NCI-H82 (cell line): Measurements from ENCODE around the gene MAGI2.
"Not testable (repeated sequence)": the region's sequence is repeated elsewhere in the genome, so short reads cannot be mapped to it uniquely, and the experiment has no call there.

ENCODE experiments used
- DNase-seq: peaks from one replicate; lab custom pipeline; 2025; lab: John Stamatoyannopoulos, UW

Gene MAGI2

GRCh38 chr7:78346827-78347226 is 1106.6 kb downstream of the MAGI2 start:
- DNase-seq = no peak

DNA sequence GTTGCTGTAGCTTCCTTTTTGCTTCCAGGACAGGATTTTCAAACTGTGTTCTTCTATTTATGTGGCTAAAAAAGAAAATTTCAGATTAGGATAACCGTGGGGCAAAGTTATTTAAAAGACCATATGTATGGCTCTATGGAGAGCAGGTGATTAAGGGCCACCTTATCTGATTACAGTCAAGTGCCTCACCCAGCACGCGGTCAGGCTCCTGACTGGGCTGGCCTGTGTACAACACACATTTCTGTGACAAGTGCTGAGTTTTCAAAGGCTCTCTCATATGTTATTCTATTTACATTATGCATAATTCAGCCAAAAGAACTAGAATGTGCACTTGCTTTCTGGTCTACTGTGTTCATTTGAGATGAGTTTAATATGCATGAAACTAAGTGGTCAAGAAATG is 1107.5 kb downstream of the MAGI2 start:
- DNase-seq = peak; percentile 53

GRCh38 chr7:78345293-78345911 is 1108.1 kb downstream of the MAGI2 start:
- DNase-seq = no peak

- DNase-seq = no peak
These were observed 1119.0 kb downstream of the MAGI2 start for GRCh38 chr7:78334426-78334825.

- no peak for DNase-seq
These were observed 1119.7 kb downstream of the MAGI2 start for GRCh38 chr7:78333530-78334425.

GRCh38 chr7:78329001-78329655 is 1124.3 kb downstream of the MAGI2 start:
- DNase-seq = no peak

DNA sequence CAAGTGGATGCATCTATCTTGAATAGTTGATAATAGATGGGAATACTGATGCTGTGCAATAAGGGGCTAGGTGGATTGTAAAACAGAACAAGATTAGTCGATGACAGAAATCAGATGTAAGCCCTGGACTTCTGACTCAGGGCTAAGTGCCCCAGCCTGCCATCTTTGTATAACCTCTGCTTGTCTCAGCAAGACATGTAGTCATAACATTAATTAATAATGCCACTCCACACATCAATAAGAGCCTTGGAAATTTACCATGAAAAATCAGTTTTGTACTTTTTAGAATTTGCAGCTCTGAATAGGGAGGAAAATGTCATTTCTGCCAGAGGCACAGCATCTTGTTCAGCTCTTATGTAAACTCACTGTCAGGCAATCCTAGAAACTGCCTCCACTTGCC is 1125.7 kb downstream of the MAGI2 start:
- no peak for DNase-seq

DNA sequence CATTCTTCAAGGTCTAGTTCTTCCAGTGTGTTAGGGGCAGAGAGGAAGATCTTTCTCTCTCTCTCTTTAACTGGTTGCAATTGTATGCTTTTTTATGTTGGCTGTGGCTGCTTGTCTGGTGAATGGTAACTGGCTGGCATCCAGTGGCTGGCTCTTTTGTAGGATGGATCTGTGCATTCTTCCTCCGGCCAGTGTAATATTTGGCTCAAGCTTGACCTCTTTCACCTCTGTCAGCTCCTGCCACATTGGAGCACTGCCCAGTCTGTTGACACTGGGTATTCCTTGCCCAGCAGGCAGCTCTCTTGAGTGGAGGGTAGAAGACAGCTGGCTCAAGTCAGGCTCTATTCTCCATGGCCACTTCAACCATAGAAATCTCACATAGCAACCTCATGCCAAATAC is 1126.6 kb downstream of the MAGI2 start:
- no peak for DNase-seq

GRCh38 chr7:78326189-78326588 is 1127.3 kb downstream of the MAGI2 start:
- DNase-seq = no peak

DNA sequence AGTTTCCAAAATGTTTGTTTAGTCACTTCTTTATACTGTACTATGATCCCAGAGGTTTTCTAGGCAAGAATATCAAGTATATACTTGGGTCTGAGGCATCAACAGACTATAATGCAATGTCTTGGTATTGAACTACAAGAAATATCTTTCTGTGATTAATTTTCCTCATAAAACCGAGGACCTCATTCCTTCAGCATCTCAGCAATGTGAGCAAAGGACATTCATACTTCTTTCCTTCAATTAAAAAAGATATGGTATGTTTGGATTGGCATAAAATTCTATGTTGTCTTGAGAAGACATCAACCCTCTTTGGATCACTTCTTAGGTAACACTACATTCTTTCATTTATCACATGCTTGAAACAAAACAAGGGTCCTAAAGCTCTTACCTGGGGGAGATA is 1130.3 kb downstream of the MAGI2 start:
- DNase-seq = no peak

DNA sequence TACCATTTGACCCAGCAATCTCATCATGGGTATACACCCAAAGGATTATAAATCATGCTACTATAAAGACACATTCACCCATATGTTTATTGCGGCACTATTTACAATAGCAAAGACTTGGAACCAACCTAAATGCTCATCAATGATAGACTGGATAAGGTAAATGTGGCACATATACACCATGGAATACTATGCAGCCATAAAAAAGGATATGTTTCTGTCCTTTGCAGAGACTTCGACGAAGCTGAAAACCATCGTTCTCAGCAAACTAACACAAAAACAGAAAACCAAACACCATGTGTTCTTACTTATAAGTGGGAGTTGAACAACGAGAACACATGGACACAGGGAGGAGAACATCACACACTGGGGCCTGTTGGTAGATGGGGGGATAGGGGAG is 1131.2 kb downstream of the MAGI2 start:
- not testable (repeated sequence) for DNase-seq

DNA sequence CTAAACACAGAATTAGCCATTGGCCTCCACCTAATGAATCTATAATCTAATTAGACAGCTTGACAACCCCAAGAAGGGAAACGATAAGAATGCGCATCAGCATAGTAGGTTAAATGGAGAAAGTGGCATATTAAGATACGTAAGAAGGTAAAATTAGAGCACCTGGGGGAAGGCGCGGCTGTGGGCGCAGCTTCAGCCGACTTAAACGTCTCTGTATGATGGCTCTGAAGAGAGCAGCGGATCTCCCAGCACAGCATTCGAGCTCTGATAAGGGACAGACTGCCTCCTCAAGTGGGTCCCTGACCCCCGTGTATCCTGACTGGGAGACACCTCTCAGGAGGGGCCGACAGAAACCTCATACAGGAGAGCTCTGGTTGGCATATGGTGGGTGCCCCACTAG is 1136.1 kb downstream of the MAGI2 start:
- no peak for DNase-seq

DNA sequence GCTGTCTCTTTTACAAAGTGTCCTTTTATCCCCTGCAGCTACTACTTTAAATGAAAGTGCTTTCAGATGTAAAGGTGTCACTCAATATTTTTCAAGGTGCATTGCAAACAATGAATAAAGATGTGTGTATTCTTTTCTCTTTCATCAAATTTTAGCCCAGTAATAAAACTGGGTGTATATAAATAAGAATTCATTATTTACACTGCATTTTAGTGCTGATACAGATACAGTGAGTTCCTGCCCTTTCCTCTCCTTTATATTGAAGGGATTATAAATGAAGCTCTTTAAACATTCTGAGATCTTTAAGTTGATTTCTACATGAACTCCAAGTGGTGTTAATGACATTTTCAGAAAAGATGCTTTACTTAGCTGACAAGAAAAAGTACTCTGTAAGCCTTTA is 1137.4 kb downstream of the MAGI2 start:
- no peak for DNase-seq

- no peak for DNase-seq
These were observed 1138.3 kb downstream of the MAGI2 start for GRCh38 chr7:78315119-78315518.

DNA sequence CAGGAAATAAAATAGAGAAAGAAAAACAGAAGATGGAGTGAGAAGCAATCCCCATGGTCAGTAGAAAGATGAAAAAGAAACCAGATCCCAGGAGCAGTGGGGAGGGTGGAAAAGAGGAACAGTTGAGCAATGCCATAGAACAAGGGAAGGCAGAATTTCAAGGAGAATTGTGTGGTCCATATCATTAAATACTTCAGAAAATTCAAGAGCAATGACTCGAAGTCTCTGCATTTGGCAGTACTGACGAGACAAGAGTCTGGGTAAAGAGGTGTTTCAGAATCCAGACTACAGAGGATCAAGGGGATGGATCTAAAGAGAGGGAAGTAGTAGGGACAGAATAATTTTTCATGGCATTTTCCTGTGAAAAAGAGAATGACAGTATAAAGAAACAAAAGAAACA is 1142.3 kb downstream of the MAGI2 start:
- DNase-seq = no peak

- no peak for DNase-seq
These were observed 1145.6 kb downstream of the MAGI2 start for GRCh38 chr7:78307892-78308291.

DNA sequence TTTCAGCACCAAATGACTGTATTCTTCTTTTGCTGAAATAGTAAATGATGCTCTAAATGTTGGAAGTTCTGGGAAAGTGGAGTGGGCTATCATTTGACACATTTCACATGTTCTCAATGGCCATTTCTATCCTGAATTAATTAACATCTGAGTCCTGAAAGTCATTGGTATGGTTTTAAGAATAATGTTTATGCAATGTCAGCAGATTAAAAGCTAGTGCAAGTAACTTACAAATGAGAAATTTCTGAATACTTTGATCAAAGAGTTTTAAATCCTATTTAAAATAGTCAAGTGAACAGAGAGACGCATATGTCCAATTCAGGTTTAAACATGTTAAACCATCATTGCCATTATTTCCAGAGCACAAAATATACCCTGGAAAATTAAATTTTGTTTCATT is 1146.8 kb downstream of the MAGI2 start:
- DNase-seq = no peak

DNA sequence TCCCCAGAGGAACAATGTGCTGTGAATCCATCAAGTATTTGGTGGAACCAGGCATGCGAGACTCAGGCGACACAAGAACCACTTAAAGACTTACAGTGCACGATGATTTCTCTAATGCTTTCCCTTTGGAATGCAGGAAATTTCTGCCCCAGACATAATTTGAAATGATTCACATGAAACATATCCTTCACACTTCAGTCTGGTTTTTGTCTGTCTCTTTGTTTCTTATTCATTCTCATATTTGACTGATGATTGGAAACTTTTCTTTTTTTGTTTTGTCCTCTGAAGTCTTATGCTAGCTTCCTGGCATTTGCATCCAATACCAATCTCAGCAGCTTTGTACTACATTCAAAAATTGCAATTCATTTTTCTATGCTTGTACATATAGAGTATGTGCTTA is 1152.1 kb downstream of the MAGI2 start:
- no peak for DNase-seq

- no peak for DNase-seq
These were observed 1154.4 kb downstream of the MAGI2 start for GRCh38 chr7:78299088-78299487.

GRCh38 chr7:78296644-78297371 is 1156.7 kb downstream of the MAGI2 start:
- DNase-seq = no peak

- no peak for DNase-seq
These were observed 1157.3 kb downstream of the MAGI2 start for GRCh38 chr7:78296046-78296597.

DNA sequence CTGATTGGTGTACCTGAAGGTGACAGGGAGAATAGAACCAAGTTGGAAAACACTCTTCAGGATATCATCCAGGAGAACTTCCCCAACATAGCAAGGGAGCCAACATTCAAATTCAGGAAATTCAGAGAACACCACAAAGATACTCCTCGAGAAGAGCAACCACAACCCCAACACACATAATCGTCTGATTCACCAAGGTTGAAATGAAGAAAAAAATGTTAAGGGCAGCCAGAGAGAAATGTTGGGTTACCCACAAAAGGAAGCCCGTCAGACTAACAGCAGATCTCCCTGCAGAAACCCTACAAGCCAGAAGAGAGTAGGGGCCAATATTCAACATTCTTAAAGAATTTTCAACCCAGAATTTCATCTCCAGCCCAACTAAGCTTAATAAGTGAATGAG is 1164.0 kb downstream of the MAGI2 start:
- not testable (repeated sequence) for DNase-seq
